M059J (cell line): ENCODE results near the gene CFAP299. TPM values are rescaled to one million over a fixed set of nuclear protein-coding genes. Genes with fewer than 3 reads are reported as not detected.
A peak's percentile ranks its signal among the peaks of the same experiment; 100 is the strongest.
"Not testable (repeated sequence)": the region's sequence is repeated elsewhere in the genome, so short reads cannot be mapped to it uniquely, and the experiment has no call there.

Experiments used
- DNase-seq: peaks from one replicate; pipeline ENCODE4 v3.0.0-alpha.2; 2012; ENCODE audit warnings: low read depth
- total RNA-seq: library from RNA; depleted of rRNA; stranded (reverse); fragments of >200 nt; shearing (Covaris generic); gene quantifications from 2 replicates; pipeline ENCODE4 v1.2.3, GENCODE V29; 2014; rRNA removed

CFAP299 gene
- total RNA-seq: not detected in 2 replicates

DNA sequence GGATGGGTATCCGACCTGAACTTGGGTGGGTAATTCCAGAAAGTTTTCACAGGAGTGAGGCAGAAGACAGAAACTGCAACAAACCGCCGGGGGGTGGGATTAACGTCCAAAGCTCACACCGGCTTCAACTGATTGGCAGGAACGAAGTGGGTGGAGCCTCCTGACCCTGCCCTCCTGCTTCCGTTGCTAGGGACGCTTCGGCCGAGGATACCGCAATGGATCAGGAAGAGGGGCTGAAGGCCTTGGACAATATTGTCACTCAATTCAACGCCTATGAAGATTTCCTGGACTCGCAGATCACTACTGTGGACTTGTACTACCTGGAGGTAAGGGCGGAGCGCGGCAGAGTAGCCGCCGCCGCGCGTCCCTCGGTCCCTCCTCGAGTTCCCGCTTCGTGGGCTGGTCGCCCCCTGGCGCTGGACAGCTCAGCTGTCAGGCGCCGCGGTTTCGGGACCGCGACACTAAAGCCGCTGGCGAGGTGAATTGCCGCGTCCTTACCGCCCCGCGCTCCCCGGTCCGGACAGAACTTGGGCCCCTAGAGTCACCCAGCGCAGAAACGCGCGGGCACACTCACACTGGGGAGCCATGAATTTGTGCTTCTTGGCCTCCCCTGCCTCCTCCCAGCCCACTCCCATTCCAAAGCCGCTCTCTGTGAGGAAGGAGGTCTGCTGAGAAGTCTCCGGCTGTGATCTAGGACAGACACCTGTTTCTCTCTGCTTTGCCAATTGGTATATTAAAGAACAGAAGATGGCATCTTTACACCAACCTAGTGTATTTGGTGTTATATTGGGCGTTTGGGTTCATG, at the start of gene CFAP299:
Gene CFAP299 (plus strand): TSS at position 177 of the 805 bp plus-strand sequence.
- DNase-seq: no peak

DNA sequence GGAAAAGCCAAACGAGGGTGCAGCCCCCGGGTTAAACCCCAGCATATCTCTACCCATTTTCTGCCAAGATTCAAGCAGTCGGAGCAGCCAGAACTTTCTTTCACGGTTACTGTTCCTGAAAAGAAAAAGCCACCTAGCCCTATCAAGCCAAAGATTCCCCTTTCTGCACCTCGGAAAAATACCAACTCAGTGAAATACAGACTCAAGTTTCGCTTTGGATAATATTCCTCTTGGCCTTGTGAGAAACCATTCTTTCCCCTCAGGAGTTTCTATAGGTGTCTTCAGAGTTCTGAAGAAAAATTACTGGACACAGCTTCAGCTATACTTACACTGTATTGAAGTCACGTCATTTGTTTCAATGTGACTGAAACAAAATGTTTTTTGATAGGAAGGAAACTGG, 49.1 kb upstream of the CFAP299 start:
- DNase-seq: no peak

DNA sequence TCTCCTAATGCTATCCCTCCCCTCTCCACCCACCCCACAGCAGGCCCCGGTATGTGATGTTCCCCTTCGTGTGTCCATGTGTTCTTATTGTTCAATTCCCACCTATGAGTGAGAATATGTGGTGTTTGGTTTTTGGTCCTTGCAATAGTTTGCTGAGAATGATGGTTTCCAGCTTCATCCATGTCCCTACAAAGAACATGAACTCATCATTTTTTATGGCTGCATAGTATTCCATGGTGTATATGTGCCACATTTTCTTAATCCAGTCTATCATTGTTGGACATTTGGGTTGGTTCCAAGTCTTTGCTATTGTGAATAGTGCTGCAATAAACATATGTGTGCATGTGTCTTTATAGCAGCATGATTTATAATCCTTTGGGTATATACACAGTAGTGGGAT, 44.9 kb upstream of the CFAP299 start:
- not testable (repeated sequence) for DNase-seq

DNA sequence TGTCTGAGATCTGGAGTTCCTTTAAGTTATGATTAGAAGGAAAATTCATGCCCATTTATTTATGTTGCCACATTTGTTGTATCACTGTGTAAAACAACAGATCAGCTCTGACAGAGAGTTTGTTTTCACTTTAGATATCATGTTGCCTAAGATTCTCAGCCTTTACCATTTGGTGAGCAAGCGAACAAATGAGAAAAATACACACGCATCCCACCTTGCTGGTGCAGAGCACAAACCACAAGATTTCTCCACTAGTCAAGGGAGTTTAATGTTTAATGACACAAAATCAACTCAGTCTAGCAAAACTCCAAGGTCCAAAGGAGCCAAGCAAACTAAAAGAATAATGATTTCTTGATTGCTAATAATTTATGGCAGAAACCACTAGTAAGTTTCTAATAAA, 41.3 kb upstream of the CFAP299 start:
- no peak for DNase-seq

DNA sequence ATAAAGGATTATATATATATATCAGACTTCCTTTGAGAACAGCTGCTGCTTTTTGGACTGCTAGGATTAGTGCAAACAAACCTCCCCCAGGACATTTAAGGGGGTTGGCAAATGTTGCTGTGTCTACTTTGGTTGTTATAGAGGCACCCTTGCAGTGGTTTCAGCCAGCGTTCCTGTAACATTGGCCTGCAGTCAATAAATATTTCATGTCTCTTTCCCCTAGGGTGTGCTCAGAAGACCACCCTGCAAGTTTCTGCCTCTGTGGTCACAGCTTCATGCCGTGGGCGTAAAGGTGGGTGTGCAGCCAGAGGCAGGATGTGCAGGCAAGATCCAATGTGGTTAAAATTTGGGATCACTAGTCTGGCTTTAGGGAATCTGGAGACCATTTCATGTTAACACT, 40.2 kb upstream of the CFAP299 start:
- DNase-seq: no peak

DNA sequence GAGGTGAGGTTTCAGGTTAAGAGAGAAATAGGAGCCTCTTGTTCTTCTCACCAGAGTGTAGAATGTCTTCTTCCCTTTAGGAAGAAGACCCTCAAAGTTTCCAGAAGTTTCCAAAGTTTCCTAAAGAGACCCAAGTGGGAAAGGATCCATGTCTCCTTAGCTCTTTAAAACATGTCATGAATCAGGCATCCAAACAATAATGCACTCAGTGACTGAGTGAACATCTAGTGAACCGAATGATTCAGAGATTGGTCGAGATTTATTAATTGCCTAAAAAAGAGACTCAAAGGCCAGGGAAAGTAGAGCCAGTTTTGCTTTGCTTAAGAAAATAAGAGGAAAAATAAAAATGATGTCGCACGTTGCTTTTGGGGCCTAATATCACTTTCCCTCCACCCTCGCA, 39.7 kb upstream of the CFAP299 start:
- DNase-seq: peak; percentile 12

DNA sequence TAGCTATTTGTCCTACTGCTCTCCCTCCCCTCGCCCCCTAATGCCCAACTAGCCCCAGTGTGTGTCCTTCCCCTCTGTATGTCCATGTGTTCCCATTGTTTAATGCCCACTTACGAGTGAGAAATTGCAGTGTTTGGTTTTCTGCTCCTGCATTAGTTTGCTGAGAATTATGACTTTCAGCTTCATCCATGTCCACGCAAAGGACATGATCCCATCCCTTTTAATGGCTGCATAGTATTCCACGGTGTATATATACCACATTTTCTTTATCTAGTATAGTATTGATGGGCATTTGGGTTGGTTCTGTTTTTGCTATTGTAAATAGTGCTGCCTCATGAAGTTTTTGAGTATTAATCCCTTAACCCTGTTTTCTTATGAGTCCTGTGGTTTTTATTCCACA, 33.6 kb upstream of the CFAP299 start:
- DNase-seq: no peak

DNA sequence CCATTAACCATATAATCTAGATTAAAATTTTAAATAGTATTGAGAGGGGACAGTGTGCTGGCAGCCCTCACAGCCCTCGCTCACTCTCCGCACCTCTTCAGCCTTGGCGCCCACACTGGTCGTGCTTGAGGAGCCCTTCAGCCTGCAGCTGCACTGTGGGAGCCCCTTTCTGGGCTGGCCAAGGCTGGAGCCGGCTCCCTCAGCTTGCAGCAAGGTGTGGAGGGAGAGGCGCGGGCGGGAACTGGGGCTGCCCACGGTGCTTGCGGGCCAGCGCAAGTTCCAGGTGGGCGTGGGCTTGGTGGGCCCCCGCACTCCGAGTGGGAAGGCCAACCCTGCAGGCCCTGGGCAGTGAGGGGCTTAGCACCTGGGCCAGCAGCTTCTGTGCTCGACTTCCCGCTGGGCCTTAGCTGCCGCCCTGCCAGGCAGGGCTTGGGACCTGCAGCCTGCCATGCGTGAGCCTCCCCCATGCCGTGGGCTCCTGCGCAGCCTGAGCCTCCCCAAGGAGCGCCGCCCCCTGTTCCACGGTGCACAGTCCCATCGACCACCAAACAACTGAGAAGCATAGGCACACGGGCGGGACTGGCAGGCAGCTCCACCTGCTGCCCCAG, 32.8 kb upstream of the CFAP299 start:
- DNase-seq: no peak

DNA sequence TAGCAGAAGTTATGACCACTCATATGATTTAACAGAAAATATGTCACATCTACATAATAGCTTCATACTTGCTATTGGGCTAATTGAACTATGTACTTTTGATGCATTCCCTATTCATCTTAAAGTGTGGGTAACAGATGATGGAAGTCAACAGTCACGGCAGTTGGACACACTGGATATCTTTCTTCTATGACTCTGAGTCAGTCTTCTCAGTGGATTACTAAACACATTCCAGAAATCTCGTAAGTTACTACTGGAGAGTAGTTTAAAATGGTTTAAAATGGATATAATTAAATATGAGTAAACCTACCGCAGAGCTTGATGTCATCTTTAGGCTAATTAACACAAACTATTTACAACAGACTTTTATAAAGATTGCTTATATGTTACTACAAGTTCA, 30.1 kb upstream of the CFAP299 start:
- peak; percentile 77 for DNase-seq

DNA sequence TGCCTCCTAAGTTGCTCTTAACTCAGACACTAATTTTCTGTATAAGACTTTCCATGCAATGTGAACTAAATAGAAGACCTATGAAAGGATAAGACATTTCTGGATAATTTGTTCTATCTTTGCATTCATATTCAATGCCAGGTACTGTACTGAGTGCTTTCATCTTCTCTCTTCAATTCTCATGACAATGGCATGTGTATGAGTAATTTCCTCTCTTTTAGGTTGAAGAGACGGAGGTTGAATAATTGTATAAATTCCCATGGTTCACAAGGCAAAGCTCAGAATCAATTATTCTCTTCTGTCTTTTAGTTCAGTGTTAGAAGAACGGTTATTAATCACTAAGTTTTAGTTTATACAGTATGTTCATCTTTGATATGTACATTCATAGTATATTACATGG, 29.3 kb upstream of the CFAP299 start:
- DNase-seq: peak; percentile 65

DNA sequence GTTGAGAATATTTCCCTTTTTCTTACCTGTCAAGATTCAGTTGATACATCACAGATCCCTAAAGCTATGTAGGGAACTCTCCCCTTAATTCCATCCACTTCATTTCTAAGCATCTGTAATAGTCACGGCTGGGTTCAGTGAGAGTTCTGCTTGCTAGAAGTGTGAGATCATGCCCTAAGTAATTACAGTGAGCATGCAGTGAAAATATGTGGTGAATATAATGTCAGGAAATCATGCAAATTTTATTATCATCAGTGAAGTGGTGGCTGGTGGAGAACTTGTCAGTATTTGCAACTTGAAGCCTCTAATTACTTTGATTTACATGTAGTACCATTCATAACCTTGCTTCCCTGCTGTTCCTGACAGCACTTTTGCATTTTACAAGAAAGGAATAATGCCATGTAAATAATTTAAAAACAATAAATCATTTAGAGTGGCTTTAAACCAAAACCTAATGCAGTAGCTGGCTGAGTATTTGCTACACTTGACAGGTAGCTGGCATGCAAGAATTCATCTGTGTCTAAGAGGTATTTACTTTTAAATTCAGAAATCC, 28.3 kb upstream of the CFAP299 start:
- peak; percentile 64 for DNase-seq

DNA sequence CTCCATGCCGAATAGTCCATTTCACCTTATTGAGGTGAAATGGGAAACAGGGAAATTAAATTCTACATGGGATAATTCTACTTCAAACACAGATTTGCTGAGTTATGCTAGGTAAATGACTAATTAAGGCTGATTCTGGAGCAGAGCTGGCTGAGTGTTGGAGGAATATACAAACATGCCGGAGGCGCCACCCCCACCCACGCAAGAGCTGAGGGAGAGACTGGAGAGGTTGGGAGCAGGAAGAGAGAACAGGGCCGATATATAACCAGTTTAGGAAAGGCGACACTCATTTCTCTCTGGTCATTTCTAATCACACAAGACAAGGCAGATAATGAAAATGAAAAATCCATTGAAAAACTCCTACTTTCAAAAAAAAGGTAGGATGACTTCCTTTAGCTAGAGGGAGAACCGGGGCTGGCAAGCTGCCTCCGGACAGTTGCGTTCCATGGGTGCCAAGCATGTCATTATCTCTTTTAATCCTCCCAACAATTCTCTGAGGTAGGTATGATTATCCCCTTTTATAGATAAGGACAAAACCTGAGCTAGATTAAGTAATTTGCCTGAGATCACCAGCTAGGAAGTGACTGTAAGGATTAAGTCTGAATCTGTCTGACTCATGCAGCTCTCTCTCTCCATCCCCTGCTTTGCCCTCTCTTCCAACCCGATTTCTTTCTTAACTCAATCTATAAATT, 27.6 kb upstream of the CFAP299 start:
- DNase-seq: peak; percentile 69

DNA sequence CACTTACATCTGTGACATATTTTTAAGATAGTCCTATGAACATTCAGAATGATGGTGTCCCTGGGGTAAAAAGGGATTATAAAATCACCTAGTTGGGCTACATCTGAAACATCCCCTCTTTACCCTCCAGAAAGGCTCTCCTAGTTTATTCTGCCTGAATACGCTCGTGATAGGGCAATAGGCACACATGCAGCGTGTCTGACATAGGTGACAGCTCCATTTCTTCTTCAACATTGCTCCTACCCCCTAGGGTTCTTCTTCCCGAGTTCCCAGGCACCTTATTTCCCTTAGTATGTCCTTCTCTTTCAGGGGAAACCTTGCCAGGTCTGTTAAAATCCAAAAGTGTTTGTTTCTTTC, 27.1 kb upstream of the CFAP299 start:
- no peak for DNase-seq

DNA sequence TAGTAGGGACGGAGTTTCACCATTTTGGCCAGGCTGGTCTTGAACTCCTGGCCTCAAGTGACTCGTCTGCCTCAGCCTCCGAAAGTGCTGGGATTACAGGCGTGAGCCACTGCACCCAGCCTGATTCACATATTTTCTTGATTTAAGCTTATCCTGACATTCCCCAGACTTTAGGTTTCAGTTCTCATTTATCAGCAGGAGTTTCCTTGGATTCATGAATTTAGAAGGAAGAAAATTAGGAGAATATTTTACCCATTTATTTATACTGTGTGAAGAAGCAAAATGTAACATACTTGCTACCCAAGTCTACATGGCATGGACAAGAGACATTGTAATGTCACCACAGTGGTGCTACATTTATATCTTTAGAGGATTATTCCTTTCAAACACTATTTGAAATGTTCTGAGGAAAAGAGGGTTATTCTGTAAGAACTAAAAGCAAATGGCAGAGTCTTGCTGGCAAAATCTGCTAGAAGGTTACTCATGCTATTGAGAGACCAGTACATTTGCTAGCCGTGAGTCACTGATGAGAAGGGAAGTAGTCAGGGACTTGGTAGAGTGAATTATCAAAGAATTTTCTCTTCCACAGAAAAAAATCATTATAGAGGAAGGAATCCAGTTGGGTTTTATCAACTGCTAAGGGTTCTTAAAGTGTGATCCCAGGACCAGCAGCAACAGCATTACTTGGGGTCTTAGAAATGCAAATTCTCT, 26.1 kb upstream of the CFAP299 start:
- DNase-seq: peak; percentile 91

DNA sequence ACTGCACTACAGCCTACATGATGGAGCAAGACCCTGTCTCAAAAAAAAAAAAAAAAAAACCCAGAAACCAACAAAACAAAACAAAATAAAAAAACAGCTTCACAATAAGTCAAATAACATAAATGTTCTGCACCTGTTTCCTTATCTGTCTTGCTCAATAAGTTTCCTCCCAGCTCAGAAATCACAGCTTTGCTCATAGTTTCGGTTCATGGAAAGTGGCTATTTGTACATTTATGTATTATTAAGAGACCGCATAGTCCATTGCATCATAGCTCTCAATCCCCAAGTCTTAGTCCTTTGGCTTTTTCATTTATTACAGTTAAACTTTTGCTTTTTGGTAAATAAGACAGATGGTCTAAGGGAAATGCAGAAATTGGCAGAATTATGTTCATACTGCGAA, 24.4 kb upstream of the CFAP299 start:
- DNase-seq: no peak

DNA sequence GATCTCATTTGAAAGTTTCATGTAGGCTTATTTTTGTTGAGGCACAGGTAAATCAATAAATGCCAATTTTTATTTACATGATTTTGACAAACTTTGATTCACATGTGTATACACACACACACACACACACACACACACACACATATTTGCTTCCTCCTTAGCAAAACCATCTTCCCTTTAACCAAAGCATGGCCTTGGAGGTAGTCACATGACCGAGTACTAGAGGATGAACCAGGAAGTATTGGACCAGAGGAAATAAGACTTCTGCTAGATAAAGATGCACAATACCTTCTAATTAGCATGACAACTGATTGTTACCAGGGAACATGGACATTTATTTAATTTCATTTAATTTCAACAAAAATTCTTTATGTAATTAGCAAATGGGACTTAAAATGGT, 23.4 kb upstream of the CFAP299 start:
- DNase-seq: no peak

DNA sequence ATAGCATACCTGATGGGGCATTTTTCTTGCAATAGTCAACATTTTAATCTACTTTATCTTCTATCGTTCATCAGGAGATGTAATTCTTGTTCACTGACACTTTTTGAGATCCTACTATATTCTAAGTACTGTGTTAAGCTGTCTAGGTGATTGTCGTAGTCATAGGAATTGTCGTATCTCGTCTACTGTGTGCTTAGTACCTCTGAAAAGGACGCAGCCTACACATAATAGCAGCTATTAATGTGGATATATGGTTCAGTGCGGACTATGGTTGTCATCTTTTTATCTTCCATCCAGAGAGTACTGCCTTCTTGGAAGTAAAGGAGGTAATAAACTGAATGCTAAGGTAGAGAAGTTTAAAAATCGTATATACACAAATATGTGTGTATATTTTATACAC, 21.9 kb upstream of the CFAP299 start:
- DNase-seq: no peak

DNA sequence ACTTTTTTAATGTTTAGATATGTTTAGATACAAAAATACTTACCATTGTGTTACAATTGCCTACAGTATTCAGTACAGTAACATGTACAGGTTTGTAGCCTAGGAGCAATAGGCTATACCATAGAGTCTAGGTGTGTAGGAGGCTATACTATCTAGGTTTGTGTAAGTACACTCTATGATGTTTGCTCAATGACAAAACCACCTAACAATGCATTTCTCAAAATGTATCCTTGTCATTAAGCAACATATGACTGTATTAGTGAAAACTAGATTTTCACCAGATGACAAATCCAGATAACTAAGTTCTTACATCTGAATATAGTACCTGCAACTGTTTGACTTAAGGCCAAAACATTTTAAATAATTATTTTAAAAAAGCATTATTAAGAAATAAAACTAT, 19.7 kb upstream of the CFAP299 start:
- not testable (repeated sequence) for DNase-seq

DNA sequence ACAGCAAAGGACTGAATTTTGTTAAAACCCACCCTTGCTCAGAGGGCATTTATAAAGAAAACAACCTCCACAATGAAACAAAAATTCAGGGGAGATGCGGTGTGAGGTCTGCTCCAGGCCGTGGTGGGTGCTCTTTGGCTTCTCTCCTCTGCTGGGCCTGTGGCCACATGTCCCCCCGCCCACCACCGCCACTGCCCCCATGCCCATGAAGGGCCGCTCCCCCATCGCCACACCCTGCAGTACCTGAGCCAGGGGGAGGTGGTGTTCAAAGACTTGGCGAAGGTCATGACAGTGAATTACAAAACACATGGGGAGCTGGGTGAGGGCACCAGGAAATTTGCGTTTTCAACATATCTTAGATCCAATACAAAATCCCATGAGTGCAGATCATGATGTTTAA, 14.2 kb upstream of the CFAP299 start:
- no peak for DNase-seq

DNA sequence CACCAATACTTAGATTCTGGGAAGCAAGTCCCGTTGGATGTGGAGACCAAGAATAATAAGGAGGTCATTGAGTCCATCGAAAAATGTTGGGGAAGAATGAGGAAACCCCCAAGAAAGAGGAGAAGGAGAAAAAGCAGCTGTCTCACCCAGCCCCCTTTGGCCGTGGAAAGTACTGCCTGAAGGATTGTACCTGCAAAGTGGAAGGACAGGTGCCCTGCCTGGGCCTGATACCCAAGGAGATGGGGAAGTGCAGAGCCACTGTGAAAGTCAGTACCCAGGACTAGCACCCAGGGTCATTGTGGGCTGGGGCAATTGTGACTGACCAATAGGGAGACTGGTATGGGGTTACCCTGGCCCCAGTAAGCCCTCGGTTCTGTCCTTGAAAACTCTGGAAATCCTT, 13.8 kb upstream of the CFAP299 start:
- no peak for DNase-seq

DNA sequence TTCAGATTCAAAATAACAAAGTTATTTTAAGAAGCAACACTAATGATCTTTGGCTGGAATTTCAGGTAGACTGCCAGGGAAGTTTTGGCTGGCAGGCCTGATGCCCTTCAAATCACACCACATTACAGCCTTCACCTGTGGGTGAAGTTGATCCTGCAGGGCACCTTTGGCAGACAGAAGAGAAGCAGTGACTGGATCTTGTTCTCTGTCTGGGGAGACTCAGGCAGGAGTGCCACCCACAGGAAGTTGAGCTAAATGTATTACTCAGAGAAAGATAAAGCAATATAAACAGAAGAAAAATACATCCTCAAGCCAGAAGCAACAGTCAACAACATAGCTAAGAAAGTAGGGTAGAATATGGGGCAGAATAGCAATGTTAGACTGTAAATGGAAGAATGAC, 12.8 kb upstream of the CFAP299 start:
- peak; percentile 56 for DNase-seq

DNA sequence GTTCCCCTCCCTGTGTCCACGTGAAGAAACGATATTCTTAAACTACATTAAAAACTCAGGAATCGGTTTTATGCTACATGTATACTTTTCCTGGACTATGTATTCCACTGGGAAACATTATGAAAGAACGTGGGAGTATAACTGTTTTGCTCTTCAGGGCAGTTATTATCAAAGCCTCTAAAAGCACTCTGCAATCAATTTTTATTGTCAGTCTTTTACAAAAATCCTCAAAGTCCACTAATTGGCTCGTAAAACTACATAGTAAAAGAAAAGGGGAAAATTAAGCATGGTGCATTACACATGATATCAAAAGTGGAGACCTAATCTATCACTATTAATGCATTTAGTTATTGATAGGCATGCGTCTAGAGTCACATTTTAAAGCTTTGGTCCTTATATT, 11.4 kb upstream of the CFAP299 start:
- no peak for DNase-seq
